Frontal cortex (tissue), 4 donors: ENCODE data around the gene CCDC88B. TPM values are rescaled to one million over a fixed set of nuclear protein-coding genes. Genes with fewer than 3 reads are reported as not detected.
A peak's percentile ranks its signal among the peaks of the same experiment; 100 is the strongest.

Source experiments
- DNase-seq, 2 donors: peaks; one replicate each; pipeline ENCODE4 v3.0.0; 2012; ENCODE audit warnings: low spot score in 2 of 2
- FAIRE-seq: peaks from 2 replicates; lab custom pipeline; 2012; peaks lifted over from hg19 to GRCh38; lab: Jason Lieb, UNC
- small RNA-seq: library from RNA; depleted of rRNA; stranded (forward); fragments of <200 nt; gene quantifications from one replicate; pipeline ENCODE3, GENCODE V24; 2014
- total RNA-seq: library from RNA; depleted of rRNA; stranded (reverse); fragments of >200 nt; gene quantifications from one replicate; pipeline ENCODE4 v1.2.3, GENCODE V29; 2014
- donor health status: control.
- donor health status: control.
- donor health status: control.

CCDC88B gene
- total RNA-seq, 1 donor from 2014 or later = 0.82 TPM

DNA sequence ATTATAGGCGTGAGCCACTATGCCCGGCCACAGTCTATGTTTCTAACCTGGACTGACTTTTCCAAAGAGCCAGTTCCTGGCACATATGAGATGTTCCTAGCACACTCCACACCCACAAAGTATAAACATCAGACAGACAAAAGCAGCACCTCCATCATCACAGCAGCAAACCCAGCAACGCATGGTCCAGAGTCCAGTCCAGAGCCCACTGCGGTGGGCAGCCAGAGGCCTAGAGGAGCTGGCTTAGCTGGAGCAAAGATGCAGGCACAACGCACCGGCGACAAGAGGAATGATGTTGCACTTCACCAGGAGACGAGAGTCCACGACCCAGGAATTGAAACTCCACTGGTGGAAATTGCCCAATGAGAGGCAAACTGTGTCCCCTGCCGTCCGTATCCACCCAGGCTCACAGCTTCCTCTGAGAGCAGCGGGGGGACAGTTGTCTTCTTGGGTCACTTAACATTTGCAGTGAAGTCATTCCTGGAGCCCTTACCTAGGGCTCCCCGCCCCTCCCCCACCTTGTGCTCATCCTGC, 55.6 kb downstream of the CCDC88B start:
- no peak for FAIRE-seq
- no peak for DNase-seq

DNA sequence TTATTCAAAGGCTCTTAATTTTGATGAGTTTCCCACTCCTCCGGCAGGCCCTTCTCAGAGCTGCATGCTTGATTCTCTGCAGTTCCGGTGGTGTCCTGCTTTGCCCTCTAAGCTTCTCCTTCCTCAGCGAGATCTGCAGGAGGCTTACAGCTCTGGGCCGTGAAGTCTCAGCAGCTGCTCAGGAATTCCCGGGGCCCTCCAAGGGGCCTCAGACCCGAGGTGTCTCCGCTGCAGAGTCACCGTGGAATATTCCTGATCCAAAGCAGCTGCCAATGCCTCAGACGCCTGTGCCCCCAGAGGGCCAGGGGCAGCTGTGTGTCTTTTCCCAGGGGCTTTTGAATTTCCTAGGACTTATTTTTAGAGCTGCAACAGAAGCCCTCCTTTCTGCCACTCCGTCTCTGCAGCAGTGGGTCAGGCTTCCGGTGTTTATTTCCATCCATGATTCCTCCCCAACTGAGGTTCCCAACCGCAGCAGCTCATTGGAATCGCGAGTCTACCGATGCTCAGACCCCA, 56.1 kb downstream of the CCDC88B start:
- no peak for FAIRE-seq
- DNase-seq = peak in 1 of 2 donors; percentile 40

DNA sequence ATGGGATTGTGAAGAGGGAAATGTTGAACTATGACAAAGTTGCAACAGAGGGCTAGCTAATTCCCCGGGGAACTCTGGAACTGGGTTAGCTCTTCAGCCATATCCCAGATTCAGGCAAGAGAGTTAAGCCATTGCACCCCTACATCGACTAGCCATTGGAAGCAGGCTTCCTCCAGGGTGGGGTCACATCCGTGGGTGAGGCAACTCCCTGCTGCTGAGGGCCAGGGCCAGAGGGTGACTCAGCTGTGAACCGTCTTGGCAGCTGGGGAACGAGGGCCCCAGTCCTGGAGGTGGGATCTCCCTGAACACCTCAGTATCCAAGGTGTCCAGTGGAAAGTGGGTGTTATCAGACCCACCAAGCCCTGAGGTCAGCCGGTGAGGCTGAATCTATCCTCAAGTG, 60.1 kb downstream of the CCDC88B start:
- FAIRE-seq = no peak
- DNase-seq = no peak

DNA sequence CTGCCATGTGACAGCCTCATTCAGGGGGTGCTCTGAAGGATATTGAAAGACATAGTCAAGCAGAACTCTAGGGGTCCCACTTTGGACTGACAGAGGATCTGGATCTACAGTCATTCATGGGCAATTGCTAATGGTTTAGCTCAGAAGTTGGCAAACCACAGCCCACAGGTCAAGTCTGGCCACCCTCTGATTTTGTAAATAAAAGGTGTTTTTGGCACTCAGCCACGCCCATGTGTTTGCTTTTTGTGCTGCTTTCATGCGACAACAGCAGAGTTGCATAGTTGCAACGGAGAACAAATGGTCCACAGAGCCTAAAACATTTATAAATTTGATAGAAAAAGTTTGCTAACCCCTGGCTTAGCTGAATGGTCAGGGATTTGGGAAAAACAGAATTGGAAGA, 60.7 kb downstream of the CCDC88B start:
- FAIRE-seq (no peak), DNase-seq (no peak)

DNA sequence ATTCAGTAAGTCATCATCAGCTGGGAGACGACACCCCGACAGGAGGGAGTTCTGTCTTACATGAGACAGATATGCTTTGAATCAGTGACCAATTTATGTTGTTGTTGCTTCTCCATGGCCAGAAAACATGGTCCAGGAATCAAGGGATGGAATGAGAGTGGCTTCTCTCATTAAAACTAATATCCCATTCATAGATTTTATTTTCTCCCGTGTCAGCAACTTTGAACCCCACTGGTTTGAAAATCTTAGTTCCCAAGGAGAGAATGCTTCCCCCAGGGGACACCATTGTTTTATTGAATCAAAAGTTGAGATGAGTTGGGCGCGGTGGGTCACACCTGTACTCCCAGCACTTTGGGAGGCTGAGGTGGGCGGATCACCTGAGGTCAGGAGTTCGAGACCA, 61.8 kb downstream of the CCDC88B start:
- FAIRE-seq (no peak), DNase-seq (no peak)

DNA sequence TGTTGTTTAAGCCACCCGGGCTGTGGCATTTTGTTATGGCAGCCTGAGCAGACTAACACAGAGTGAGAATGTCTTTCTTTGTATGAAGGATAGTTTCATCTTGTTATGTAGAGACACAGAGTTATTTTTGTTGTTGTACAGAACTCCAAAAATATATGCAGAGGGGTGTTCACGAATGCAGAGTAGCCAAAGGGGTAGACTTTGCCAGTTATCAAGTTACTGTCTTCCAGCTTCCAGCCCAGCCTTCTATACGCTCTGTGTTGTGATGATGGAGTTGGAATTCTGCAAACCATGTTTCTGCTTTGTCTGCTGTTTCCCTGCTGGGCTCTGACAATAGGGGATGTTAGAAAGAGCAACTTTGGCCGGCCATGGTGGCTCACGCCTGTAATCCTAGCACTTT, 63.1 kb downstream of the CCDC88B start:
- FAIRE-seq = no peak

DNA sequence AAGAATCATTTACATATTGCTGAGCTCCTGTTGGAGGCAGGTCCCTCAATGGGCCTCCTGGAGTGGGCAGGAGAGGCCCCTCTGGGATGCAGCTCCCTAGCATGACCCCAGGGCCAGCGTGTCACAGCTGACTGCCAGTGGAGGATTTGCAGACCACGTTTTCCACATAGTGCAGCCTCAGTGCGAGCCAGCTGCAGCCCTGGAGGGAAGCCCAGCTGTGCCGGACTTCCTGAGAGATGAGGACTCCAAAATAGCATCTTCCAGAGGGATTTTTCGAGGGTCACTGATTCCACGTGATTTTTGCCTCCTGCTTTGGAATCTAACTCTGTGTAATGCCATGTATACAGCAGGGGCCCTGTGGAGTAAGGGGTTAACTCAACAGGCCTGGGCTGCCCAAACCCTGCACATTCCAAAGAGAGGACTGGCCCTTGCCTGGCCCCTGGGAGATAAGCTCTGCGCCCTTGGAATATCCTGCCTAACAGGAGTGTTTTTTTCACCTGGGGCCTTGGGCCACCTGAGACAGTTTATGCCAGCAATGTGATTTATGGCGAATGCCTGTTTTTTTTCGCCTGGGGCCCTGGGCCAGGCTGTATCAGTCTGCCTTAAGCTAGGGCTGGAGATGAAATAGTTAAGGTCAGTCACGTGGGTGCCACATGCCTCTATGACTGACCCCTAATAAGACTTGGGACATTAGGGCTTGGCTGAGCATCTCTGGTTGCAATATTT, 66.4 kb downstream of the CCDC88B start:
- FAIRE-seq (no peak), DNase-seq (no peak)

More for the DNA sequence above, 63.1 kb downstream of the CCDC88B start:
- no peak for DNase-seq

Small RNA genes lying within 50 kb of the gene (small RNA-seq; reads per million reads assigned to genes)
- not detected for gene MIR1237
- not detected for gene MIR7155
- not detected for gene RF00019

Other genes starting within 250 kb of the CCDC88B start
- 19.6 TPM for gene MACROD1, start 174.1 kb upstream of the CCDC88B start, total RNA-seq
- gene STIP1, start 154.0 kb upstream of the CCDC88B start, total RNA-seq = 91.7 TPM
- 0.41 TPM for gene FERMT3, start 133.5 kb upstream of the CCDC88B start, total RNA-seq
- gene TRPT1, start 114.0 kb upstream of the CCDC88B start, total RNA-seq = 10.6 TPM
- gene NUDT22, start 113.9 kb upstream of the CCDC88B start, total RNA-seq = 12.6 TPM
- 9.8 TPM for gene DNAJC4, start 109.7 kb upstream of the CCDC88B start, total RNA-seq
- 17.9 TPM for gene VEGFB, start 105.6 kb upstream of the CCDC88B start, total RNA-seq
- 26.1 TPM for gene FKBP2, start 99.1 kb upstream of the CCDC88B start, total RNA-seq
- gene PPP1R14B, start 93.3 kb upstream of the CCDC88B start, total RNA-seq = 102 TPM
- gene PLCB3, start 88.7 kb upstream of the CCDC88B start, total RNA-seq = 4.9 TPM
- 44.8 TPM for gene BAD, start 55.5 kb upstream of the CCDC88B start, total RNA-seq
- gene GPR137, start 54.4 kb upstream of the CCDC88B start, total RNA-seq = 9.8 TPM
- 1.6 TPM for gene KCNK4, start 48.9 kb upstream of the CCDC88B start, total RNA-seq
- 0.82 TPM for gene CATSPERZ, start 39.8 kb upstream of the CCDC88B start, total RNA-seq
- 12.6 TPM for gene ESRRA, start 34.7 kb upstream of the CCDC88B start, total RNA-seq
- 103 TPM for gene TRMT112, start 22.6 kb upstream of the CCDC88B start, total RNA-seq
- 129 TPM for gene PRDX5, start 22.1 kb upstream of the CCDC88B start, total RNA-seq
- 9.4 TPM for gene RPS6KA4, start 19.0 kb downstream of the CCDC88B start, total RNA-seq
- gene SLC22A11, start 215.7 kb downstream of the CCDC88B start, total RNA-seq = not detected